ENCODE measurements around the gene KCNT1. TPM values are rescaled to one million over a fixed set of nuclear protein-coding genes. Genes with fewer than 3 reads are reported as not detected.

The KCNT1 gene
- total and polyA plus RNA-seq, 2 donors (not counting 3 experiments of a cell fraction or from before 2014, with no cell fraction given): not detected

DNA sequence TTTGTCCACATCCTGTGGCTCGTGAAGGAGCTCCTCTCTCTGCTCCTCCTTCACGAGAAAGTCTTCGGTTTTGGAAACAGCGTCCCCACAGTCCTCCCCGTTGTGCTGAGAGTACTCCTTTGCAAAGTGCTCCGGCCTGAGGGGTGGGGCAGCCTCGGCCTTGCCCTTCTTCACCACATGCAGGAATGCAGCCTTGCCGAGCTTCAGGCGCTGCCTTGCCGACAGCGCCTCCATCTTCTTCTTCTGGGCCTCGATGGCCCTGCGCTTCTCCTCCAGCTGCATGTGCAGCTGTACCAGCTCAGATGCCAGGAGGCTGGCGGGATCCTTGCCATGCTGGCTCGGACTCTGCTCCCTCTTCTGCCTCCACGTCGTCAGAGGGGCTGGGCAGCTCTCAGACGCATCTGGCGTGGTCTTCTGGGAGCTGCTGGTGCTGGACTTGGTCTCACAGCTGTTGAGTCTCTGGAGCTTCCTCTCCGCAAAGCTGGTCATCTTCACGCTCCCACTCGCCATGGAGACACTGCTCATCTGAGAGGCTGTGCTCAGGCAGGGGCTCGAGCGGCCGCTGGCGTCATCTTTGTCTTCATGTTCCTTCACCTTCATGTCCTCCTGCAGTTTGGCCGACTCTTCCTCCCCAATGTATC lies 119.9 kb downstream of the KCNT1 start:
- Histone ChIP-seq H3K4me2 (ENCODE audit: insufficient read depth, low read length) (no peak overlapping the region), H2AFZ (ENCODE audit: low read depth, low read length) (no peak overlapping the region), H3K4me3 (replicated peaks in 1 of 3; ENCODE audit: insufficient read depth in 1 of 3, low read depth in 1 of 3, low read length in 3 of 3) (no peak overlapping the region), H3K9me1 (replicated peaks; ENCODE audit: control insufficient read depth, extremely low read depth, insufficient read depth, low read length) (no peaks in the 10 kb centered on the region), H3K27ac (ENCODE audit: insufficient read depth, low read depth, low read length) (no peak overlapping the region), H3K79me2 (ENCODE audit: control insufficient read depth, insufficient read depth, low read length) (peaks cover 9% of the 10 kb centered on the region), H4K20me1 (replicated peaks; ENCODE audit: control insufficient read depth, extremely low read depth, insufficient read depth, low read length) (no peaks in the 10 kb centered on the region), H3K9ac (replicated peaks; ENCODE audit: extremely low read depth, insufficient read depth, low read length) (no peak overlapping the region), H3K4me1 (ENCODE audit: control insufficient read depth, extremely low read depth, insufficient read depth, low read length) (no peaks in the 10 kb centered on the region), H3K27me3 (ENCODE audit: control insufficient read depth in 2 of 2, insufficient read depth in 2 of 2, low read length in 2 of 2) (no peaks in the 10 kb centered on the region), H3K36me3 (ENCODE audit: control insufficient read depth in 2 of 2, extremely low read depth in 1 of 2, insufficient read depth in 2 of 2, low read length in 2 of 2) (peaks cover 22 to 53% of the 10 kb centered on the region in 2 experiments), H3K9me3 (replicated peaks; ENCODE audit: control insufficient read depth, insufficient read depth, low read length) (no peaks in the 10 kb centered on the region)
- dilution Hi-C loops (cut with MboI; ENCODE audit: extremely low pct_ligation_motif_present, low sequenced_read_pairs): no loop called here
- DNase-seq (ENCODE audit: low read depth, low spot score): no peak
- FAIRE-seq: no peak
- no peak for TF ChIP-seq EZH2 (IDR thresholded peaks at IDR 0.05; ENCODE audit: borderline replicate concordance, low read depth, low read length, severe bottlenecking)
- no peak for TF ChIP-seq FOS (IDR thresholded peaks at IDR 0.05; ENCODE audit: borderline replicate concordance, insufficient read depth, low read length)
- TF ChIP-seq, protein P1, sequence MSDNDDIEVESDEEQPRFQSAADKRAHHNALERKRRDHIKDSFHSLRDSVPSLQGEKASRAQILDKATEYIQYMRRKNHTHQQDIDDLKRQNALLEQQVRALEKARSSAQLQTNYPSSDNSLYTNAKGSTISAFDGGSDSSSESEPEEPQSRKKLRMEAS (IDR thresholded peaks at IDR 0.05; ENCODE audit: insufficient read depth, insufficient read length): no peak
- no peak for TF ChIP-seq MYC (IDR thresholded peaks at IDR 0.05; ENCODE audit: low read depth, low read length)
- no peak for TF ChIP-seq POLR2AphosphoS5 (IDR thresholded peaks at IDR 0.05; ENCODE audit: insufficient read depth, low read depth, low read length)
- TF ChIP-seq, protein P2, sequence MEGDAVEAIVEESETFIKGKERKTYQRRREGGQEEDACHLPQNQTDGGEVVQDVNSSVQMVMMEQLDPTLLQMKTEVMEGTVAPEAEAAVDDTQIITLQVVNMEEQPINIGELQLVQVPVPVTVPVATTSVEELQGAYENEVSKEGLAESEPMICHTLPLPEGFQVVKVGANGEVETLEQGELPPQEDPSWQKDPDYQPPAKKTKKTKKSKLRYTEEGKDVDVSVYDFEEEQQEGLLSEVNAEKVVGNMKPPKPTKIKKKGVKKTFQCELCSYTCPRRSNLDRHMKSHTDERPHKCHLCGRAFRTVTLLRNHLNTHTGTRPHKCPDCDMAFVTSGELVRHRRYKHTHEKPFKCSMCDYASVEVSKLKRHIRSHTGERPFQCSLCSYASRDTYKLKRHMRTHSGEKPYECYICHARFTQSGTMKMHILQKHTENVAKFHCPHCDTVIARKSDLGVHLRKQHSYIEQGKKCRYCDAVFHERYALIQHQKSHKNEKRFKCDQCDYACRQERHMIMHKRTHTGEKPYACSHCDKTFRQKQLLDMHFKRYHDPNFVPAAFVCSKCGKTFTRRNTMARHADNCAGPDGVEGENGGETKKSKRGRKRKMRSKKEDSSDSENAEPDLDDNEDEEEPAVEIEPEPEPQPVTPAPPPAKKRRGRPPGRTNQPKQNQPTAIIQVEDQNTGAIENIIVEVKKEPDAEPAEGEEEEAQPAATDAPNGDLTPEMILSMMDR (IDR thresholded peaks at IDR 0.05; ENCODE audit: extremely low read depth in 1 of 2, insufficient read depth in 1 of 2, low read depth in 1 of 2, low read length in 2 of 2): no peak
- TF ChIP-seq JUN (IDR thresholded peaks at IDR 0.05; ENCODE audit: borderline replicate concordance, insufficient read depth, insufficient read length, low read depth): no peak
- TF ChIP-seq GATA2 (IDR thresholded peaks at IDR 0.05; ENCODE audit: insufficient read depth, insufficient read length, low read depth, low read length): no peak
- no peak for TF ChIP-seq POLR2A (IDR thresholded peaks at IDR 0.05; ENCODE audit: low read depth, low read length)
- BruUV-seq (replicated peaks): no TSS peak
- POLR2A ChIA-PET: no interaction called here
- intact Hi-C loops (cut with micrococcal nuclease): no loop called here
- CTCF ChIA-PET: interaction anchor here (0.8 kb wide), 1 partner anchor 24 kb away, joined by 3 read pairs; no protein-coding TSS in a partner anchor
